Fibroblast of skin of left quadriceps (primary cell): Measurements from ENCODE around the gene NELL1.

Experiments
- DNase-seq, 2 experiments: peaks; one replicate each; pipeline ENCODE4 v3.0.0-alpha.2; 2013; ENCODE audit warnings: low read depth in 2 of 2

Gene NELL1

DNA sequence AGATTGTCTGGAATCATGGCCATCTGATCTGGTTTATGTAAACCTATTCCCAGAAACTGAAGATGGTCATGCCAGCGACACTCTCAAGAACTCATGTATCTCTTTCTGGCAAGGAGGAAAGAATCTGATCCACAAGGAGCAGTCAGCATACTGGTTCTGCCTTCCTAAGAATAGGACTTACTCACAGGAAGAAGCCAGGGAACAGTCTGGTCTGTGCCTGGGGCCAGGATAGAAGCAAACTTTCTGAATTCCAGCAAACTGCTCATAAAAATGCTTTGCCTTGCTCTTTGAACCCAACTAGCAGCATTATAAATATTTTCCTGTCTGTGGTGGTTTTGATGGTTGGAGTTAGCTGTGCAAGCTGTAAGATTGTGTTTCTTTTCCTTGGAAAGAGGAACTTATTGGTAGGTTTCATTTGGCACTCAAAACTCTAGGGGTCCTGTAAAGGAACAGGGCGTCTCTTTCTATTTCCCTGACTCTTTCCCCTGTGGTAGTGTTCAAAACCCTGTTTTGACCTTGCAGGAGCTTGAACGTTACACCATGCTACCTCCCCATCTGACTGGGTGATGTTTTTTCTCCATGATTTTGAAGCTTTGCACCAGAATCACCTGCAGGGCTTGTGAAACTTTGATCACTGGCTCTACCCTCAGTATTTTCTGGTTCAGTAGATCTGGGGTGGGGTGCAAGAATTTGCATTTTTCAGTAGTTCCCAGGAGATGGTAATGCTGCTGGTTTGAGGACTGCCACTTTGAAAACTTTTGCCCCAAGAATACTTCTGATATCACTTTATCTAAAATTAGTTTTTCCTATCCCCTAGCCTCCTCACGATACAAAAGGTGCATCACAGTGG lies 895.7 kb downstream of the NELL1 start:
- no peak for DNase-seq

GRCh38 chr11:21566521-21567117 lies 897.2 kb downstream of the NELL1 start:
- DNase-seq, result no peak

- DNase-seq, result no peak
These were observed 898.4 kb downstream of the NELL1 start for GRCh38 chr11:21567645-21568290.

GRCh38 chr11:21572210-21572609 lies 902.8 kb downstream of the NELL1 start:
- no peak for DNase-seq

GRCh38 chr11:21582791-21583190 lies 913.4 kb downstream of the NELL1 start:
- no peak for DNase-seq

DNA sequence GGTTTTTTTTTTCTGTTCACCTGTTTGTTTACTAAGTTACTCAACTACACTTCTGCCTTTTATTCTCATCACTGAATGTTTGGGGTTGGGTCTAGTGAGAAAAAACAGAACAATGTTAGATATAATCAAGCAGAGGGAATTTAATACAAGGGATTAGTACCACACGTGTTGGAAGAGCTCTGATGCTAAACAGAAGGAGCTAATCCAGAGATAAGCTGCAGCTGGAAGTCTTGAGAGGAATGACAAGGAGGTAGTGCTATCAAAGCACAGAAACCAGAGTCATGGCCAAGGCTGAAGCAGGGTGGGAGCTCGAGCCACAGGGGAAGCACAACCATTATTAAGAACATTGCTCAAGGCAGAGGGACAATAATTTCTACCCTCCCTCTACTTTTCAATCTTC lies 919.4 kb downstream of the NELL1 start:
- DNase-seq, result no peak

DNA sequence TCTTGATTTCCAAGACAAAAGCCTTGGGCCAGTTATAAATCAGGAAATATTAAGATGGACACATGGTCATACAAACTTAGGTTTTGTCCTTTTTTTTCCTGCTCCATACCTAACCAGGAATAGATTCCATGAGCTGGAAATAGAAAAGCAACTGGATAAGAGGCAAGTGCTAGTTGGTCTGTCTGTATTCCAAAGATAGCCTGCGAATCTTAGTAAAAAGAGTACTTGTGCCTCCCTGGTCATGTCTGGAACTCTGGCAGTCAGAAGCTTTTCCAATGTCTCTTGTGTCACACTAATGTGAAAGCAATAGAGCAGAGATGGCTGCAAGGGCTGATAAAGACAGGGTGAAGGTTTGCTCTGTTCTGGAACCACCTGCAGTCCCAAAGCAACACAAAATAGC lies 933.3 kb downstream of the NELL1 start:
- DNase-seq, result no peak

DNA sequence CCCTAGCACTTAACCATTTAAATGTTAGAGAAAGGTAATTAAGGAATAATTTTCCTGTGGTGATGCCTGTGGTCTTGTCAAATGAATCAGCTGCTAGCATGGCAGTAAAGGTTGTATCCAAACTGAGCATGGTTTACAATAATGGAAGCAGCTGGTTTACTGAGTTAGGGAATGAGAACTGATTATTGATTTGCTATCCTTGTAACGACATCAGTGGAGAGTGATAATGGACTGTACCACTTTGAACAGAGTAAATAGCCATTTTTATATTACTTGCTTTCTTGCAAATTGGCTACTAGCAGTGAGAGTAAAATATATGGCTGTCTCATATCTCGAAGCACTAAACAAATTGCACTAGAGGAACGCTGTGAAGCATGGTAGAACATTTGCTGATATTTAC lies 934.5 kb downstream of the NELL1 start:
- DNase-seq, result no peak

DNA sequence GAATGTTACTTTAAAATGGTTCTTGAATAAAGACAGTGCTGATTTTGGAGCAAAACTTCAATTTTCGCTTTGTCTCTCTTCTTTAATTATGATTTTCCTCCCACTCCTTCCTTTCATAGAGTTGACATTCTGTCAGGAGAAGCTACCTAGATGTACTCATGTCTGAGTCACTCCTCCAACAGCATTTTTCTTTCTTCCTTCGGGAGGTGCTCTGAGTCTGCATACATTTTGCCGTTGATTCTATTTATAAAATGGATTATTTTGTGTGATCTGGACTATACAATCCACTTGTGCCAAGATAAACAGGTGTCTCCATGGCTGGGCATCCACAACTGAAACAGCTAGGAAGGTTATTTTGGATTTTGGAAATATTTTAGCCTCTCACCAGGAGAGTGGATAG lies 935.2 kb downstream of the NELL1 start:
- no peak for DNase-seq

DNA sequence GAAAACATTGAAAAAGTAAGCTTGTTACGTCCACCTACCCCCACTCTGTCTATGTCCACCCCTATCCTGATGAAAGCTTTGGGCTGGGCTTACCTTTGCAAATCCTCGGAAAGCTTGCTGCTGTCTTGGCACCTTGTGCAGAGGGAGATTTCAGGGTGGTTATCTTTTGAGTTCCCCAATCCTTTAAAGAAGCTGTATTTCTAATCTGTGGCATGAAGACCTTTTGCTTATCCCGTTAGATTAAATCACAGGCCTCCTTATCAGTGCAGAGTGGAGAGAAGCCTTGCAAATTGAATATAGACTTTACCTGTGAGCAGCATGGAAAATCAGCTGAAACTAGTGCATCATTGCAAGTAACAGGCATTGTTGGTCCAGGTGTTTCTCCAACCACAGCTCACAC lies 942.9 kb downstream of the NELL1 start:
- DNase-seq, result no peak

DNA sequence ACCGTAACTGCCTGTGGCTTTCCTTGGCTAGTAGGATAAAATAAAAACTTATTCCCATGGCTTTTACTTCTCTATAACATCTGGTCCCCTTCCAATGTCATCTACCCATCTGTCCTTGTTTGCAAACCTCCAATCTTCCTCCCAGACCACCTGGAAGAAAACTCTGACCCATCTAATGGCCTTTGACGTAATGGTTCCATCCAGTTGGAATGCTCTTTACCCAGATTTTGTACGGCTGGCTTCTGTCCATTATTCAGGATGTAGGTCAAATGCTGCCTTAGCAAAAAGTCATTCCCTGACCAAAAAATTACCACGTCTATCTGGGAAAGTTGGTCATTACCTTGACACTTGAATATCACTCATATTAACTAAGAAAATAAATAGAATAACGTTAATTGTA lies 945.6 kb downstream of the NELL1 start:
- DNase-seq, result no peak

- no peak for DNase-seq
These were observed 946.6 kb downstream of the NELL1 start for GRCh38 chr11:21615955-21616371.

- DNase-seq, result no peak
These were observed 953.2 kb downstream of the NELL1 start for GRCh38 chr11:21622566-21622965.

- no peak for DNase-seq
These were observed 953.6 kb downstream of the NELL1 start for GRCh38 chr11:21622995-21623394.
